Ishikawa (cell line): ENCODE data around the gene DIAPH2.

Source experiments
- CEBPB ChIP-seq: IDR thresholded peaks from 2 replicates; pipeline ENCODE4 v1.6.1; 2012
- CREB1 ChIP-seq: IDR thresholded peaks from 2 replicates; pipeline ENCODE4 v1.6.1; 2012; ENCODE audit warnings: low read depth
- EGR1 ChIP-seq: IDR thresholded peaks from 2 replicates; pipeline ENCODE4 v1.6.1; 2012
- EP300 ChIP-seq: IDR thresholded peaks from 2 replicates; pipeline ENCODE4 v1.6.1; 2012; ENCODE audit warnings: borderline replicate concordance
- FOXM1 ChIP-seq: IDR thresholded peaks from 2 replicates; pipeline ENCODE4 v1.6.1; 2012; ENCODE audit warnings: low read depth, borderline replicate concordance
- NFIC ChIP-seq: IDR thresholded peaks from 2 replicates; pipeline ENCODE4 v1.6.1; 2012
- RAD21 ChIP-seq: IDR thresholded peaks from 2 replicates; pipeline ENCODE4 v1.6.1; 2012; ENCODE audit warnings: low read depth
- REST ChIP-seq: IDR thresholded peaks from 2 replicates; pipeline ENCODE4 v1.6.1; 2012; ENCODE audit warnings: low read depth, mild to moderate bottlenecking
- TAF1 ChIP-seq: IDR thresholded peaks from 2 replicates; pipeline ENCODE4 v1.6.1; 2012; ENCODE audit warnings: low read depth, mild to moderate bottlenecking
- TCF12 ChIP-seq: IDR thresholded peaks from 2 replicates; pipeline ENCODE4 v1.6.1; 2012; ENCODE audit warnings: low read depth
- TEAD4 ChIP-seq: IDR thresholded peaks from 2 replicates; pipeline ENCODE4 v1.6.1; 2012
- YY1 ChIP-seq: IDR thresholded peaks from 2 replicates; pipeline ENCODE4 v1.6.1; 2012; ENCODE audit warnings: low read depth
- ZBTB7A ChIP-seq: IDR thresholded peaks from 2 replicates; pipeline ENCODE4 v1.6.1; 2012; ENCODE audit warnings: low read depth
- TF ChIP-seq, protein P1 (sequence below): IDR thresholded peaks from 2 replicates; pipeline ENCODE4 v1.6.1; 2012
- TF ChIP-seq, protein P2 (sequence below): IDR thresholded peaks from 2 replicates; pipeline ENCODE4 v1.6.1; 2012

Gene DIAPH2

GRCh38 chrX:97060020-97060419 is 375.4 kb downstream of the DIAPH2 start:
- TF ChIP-seq, protein P1, sequence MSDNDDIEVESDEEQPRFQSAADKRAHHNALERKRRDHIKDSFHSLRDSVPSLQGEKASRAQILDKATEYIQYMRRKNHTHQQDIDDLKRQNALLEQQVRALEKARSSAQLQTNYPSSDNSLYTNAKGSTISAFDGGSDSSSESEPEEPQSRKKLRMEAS, result no peak

GRCh38 chrX:97065066-97065465 is 380.4 kb downstream of the DIAPH2 start:
- TF ChIP-seq, protein P2, sequence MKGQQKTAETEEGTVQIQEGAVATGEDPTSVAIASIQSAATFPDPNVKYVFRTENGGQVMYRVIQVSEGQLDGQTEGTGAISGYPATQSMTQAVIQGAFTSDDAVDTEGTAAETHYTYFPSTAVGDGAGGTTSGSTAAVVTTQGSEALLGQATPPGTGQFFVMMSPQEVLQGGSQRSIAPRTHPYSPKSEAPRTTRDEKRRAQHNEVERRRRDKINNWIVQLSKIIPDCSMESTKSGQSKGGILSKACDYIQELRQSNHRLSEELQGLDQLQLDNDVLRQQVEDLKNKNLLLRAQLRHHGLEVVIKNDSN, result no peak
- TF ChIP-seq, protein P1, result no peak
- no peak for TF ChIP-seq FOXM1
- TF ChIP-seq NFIC, result no peak
- TF ChIP-seq CEBPB, result no peak
- no peak for TF ChIP-seq TEAD4
- TF ChIP-seq TAF1, result no peak
- TF ChIP-seq EP300, result no peak
- TF ChIP-seq YY1, result no peak

- no peak for TF ChIP-seq TAF1
These were observed 381.3 kb downstream of the DIAPH2 start for GRCh38 chrX:97065973-97066372.

GRCh38 chrX:97066381-97066780 is 381.7 kb downstream of the DIAPH2 start:
- TF ChIP-seq, protein P1, result no peak
- TF ChIP-seq EP300 (no peak), RAD21 (no peak), FOXM1 (no peak)
- TF ChIP-seq, protein P2, result no peak

DNA sequence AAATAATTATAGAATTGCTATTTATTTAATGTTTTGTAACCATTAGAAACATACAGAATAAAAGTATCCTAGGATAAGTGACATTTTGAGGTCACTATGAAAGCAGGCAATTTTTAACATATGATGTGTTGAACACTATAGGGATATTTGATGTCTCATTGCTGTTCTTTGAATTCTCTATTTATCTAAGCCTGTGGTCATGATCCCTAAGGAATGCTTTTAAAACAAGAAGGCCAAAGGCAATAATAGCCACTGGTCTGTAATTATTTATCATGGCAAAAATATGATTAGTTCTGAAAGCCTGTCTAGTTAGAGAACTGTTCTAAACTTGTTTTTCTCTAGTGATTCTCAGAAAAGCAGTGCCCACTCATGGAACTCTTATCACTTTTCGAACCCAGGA is 385.7 kb downstream of the DIAPH2 start:
- TF ChIP-seq EP300 (no peak), TAF1 (no peak), CEBPB (no peak), ZBTB7A (no peak), RAD21 (no peak), CREB1 (no peak), EGR1 (no peak), NFIC (no peak), TCF12 (no peak), YY1 (no peak)
- TF ChIP-seq, protein P2, result no peak

DNA sequence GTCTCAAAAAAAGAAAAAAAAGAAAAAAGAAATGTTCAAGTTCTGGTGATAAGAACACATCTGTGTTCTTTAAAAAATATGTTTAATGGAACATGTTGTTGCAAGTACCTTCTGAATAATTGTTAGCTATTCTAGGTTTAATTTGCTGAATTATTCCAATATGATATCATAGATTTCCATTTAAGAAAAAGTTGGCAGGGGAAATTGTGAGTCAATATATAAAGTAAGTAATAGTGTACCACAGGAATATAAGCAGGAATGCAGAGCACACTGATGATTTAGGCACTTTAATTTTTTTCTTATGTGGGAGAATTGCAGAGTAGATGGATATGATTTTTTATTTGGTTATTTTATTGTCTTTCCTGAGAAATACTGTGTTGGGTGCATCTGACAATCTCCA is 389.8 kb downstream of the DIAPH2 start:
- TF ChIP-seq RAD21 (no peak), CEBPB (no peak), REST (no peak), ZBTB7A (no peak), CREB1 (no peak), TAF1 (no peak), YY1 (no peak), NFIC (no peak), EGR1 (no peak), FOXM1 (no peak), TCF12 (no peak), EP300 (no peak)
- TF ChIP-seq, protein P2, result no peak
- TF ChIP-seq, protein P1, result no peak

DNA sequence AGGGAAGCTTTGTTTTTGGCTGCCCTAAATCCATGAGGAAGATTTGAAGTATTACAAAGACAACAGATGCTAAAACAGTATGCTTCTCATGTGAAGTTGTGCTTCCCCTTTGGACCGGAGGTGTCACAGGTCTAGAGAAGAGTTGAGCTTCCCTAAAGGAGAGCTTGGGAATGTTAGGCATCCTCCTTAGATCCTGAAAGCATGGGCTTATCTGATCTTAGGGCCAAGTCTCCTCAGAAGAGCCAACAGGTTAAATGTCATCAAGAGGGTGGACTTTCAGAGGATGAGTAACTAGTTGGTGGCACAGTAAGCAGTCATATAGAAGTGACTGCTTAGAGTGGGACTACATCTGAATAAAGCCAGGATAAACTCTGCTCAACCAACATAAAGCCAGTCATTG is 404.5 kb downstream of the DIAPH2 start:
- TF ChIP-seq EGR1 (no peak), YY1 (no peak), ZBTB7A (no peak), NFIC (no peak), TAF1 (no peak), EP300 (no peak), RAD21 (no peak), CREB1 (no peak), REST (no peak), TCF12 (no peak), CEBPB (no peak), TEAD4 (no peak), FOXM1 (no peak)
- TF ChIP-seq, protein P2, result no peak
- TF ChIP-seq, protein P1, result no peak
